GM19452 (cell line): ENCODE measurements around the gene NLRC5.
"Not testable (repeated sequence)": the region's sequence is repeated elsewhere in the genome, so short reads cannot be mapped to it uniquely, and the experiment has no call there.

Source experiments
- ATAC-seq: cut with Tn5 transposase; IDR thresholded peaks from one replicate; pipeline ENCODE4 v1.9.1; 2021; ENCODE audit not compliant: unreplicated experiment

NLRC5 gene

DNA sequence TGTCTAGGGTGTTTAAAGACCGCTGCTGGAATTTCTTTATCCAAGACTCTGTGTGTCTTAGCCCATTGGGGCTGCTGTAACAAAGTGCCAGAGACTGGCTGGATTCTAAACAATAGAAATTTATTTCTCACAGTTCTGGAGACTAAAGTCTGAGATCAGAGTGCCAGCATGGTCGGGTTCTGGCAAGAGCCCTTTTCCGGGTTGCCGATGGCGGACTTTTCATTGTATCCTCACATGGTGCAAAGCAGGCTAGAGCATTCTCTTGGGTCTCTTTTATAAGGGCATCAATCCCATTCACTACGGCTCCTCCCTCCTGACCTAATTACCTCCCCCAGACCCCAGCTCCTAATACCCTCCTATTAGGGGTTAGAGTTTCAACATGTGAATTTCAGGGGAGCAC lies 9.5 kb downstream of the NLRC5 start:
- no peak for ATAC-seq

DNA sequence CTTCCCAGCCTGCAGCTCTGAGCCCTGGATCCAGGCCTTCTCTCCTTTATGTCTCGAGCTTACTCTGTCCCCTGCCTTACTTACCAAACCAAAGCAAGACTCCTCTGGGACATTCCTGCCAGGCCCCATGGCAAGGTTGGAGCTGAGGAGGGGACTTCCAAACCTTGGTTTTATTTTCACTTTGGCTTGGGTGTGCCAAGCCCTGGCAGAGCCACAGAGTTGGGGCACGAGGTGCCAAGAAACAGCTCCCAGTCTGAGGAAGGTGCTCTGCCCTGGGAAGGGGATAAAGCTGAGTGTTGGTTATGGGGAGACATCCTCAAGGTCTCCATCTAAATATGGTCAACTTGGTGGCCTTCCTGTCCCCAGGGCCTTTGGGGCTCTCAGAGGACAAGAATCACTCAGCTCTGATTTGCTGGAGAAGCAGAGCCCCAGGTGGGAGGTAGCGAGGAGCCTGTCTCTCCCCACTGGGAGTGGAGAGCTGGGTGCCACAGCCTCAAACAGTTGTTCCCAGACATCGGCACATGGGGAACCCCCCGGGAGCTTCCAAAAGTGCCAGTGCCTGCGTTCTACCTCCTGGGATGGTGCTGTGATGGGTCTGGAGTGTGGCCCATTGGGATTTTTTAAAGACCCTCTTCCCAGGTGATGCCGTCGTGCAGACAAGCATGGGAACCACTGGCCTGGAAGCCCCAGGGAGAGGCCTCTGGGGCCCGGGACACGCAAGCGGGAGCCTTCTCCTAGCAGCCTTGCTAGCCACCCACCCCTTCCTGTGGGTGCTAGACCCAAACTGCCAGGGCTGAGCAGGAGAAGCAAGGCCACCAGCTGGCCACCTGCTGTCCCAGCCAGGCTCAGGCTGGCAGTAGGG lies 10.3 kb downstream of the NLRC5 start:
- no peak for ATAC-seq

DNA sequence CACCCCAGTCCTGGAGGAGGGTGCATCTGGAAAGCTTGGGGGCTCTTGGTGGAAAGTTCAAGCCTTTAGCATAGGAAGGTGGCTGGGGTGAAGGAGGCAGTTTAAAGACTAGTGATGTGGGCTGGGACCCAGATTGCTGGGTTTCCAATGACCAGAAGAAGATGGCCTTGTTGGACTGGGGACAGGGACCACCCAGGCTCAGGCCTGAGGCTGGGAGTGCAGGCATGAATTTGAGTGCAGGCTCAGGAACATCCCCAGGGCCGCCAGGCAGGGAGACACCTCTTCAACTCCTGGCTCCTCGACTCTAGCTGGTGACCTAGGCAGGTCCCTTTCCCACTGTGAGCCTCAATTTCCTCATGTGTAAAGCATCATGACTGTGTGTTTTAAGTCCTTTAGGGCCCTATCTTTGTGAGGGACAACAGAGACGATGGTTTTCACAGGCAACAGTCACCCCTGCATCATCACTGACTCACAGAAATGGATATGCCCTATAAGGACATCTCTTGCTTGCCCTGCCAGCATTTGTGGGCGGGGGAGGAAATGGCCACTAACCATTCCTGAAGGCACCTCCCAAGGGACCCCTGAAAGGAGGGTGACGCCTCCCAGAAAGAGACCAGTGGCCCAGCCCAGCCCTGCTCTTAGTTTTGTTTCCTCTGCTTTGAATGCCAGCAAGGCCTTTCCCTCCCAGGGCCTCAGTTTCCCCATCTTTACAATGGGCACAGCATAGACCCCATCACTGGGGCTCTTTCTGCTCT lies 11.1 kb downstream of the NLRC5 start:
- ATAC-seq = peak; percentile 58

DNA sequence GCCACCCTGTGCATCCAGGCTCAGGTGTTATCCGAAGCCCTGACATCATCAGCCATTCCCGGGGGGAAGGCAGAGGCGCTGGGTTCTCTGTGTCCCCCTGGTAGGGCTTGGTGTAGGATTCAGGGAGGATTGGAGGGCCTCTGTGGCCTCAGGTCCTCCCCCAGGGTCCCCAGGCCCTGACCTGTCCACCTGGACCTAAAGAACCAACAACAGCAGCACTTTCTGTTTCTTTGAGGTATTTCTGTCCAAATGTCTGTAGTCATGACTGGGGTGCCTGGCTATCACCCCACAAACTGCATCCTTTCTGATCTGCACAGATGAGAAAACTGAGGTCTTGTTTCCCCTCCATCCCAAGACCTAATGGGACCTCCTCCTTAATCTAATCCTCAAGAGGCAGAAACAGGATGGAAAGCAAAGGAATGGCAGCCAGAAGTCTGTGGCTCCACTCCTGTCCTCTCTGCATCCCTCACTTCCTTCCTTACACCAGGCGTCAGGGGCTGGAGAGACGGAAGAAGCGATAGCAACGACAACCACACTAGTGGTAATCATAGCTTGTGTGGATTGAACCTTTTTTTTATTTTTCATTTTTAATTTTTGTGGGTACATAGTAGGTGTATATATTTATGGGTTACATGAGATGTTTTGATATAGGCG lies 11.8 kb downstream of the NLRC5 start:
- no peak for ATAC-seq

DNA sequence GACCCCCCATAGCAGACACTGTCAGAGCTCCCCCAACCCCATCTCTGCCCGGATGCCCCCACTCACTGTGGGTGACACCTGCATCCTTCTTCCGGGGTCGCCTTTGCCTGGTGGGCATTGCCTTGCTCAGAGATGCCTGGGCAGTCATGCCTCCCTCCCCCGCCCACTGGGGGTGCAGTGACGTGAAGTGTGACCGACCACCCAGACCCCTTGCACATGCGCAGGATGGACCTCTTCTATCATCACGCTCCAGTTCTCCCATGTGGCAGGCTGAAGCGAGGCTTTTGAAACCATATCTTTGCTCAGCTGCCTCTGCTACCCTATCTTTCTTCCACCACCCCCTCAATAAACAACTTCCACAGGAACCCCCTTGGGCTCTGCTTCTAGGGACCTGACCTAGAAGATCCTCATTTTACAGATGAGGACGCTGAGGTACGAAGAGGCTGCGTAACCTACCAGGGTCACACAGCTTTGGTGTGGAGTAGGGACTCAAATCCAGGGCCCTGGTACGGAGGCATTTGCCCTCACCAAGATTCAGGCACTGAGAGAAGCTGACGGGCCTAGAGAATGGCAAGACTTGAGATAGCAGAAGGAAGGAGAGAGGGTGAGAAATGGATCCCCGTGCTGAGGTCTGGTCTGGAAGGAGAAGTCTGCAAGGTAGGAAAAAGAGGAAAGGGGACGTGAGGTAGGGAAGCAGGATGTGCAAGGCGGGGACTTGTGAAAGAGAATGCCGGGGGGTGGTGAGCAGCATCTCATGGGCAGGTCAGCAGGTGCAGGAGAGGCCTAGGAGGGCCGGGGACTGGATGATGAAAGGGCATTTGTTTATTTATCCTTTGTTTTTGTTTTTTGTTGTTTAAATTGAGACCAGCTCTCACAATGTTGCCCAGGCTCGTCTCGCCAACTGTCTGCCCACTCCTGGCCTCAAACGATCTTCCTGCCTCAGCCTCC lies 14.4 kb downstream of the NLRC5 start:
- no peak for ATAC-seq

DNA sequence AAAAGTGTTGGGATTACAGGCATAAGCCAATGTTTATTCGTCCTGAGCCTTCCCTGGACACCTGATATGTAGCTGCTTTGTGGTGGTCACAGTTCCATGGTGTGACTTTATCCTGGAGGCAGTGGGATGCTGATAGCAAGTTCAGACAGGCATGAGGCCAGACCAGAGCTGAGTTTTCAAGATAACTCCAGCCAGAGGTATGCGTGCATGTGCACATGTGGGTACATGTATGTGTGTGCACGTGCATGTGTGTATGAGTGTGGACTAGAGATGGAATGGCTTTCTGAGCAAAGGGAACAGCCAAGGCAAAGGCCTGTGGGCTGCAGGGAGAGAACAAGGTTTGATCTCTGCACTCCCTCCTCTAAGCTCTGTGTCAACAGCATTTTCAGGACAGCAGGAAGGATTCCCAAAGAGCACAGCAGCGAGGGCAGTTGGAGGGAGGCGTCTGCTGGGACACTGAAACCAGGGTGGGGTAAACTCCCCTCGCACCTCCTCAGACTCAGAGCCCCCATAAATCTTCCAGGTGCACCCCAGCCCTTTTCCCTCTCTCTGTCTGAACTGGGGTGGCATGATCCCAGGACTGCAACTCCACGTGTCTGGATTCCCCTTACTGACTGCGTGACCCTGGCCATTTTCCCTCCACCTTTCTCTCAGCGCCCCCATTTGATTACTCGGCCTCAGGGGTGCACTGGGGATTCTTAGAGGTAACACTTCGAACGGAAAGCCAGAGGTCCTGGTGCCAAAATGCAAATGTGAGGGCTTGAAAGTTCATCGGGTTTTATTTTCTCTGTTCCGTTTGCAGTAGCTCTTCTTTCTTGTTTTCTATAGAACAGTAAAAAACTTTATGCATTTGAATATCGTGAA lies 15.3 kb downstream of the NLRC5 start:
- no peak for ATAC-seq

DNA sequence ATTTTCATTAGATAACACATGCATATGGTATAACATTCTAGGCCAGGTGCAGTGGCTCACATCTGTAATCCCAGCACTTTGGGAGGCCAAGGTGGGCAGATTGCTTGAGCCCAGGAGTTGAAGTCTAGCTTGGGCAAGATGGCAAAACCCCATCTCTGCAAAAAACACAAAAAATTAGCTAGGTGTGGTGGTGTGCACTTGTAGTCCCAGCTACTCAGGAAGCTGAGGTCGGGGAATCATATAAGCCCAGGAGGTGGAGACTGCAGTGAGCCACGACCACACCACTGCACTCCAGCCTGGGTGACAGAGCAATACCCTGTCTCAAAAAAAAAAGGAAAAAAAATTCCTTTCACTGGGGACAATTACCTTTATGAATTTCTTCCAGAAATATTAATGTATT lies 16.2 kb downstream of the NLRC5 start:
- ATAC-seq = not testable (repeated sequence)

DNA sequence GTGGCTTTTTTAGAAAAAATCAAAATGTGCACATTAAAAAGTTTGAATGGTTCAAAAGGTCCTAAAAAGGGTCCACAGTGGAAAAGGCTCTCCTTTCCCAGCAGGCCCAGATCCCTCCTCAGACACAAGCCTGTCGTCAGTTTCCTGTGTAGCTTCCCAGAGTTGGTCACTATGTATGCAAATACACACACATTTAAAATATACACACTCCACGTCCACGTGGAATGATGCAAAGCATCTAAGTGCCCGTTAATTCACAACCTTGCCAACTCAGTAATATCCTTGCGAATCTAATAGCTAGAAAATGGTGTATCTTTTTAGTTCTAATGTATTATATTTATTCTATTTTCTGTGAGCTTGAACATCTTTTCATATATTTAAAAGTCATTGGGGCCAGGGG lies 17.7 kb downstream of the NLRC5 start:
- no peak for ATAC-seq

DNA sequence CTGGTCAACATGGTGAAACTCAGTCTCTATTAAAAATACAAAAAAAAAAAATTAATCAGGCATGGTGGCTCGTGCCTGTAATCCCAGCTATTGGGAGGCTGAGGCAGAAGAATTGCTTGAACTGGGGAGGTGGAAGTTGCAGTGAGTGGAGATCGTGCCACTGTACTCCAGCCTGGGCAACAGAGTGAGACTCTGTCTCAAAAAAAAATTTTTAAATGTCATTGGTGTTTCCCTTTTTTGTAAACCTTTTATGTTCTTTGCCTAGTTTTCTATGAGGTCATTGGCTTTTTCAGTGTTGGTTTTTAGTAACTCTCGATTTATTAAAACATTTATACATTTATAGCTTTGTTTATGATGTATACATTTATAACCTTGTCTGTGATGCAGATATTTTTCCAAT lies 18.2 kb downstream of the NLRC5 start:
- ATAC-seq = no peak

DNA sequence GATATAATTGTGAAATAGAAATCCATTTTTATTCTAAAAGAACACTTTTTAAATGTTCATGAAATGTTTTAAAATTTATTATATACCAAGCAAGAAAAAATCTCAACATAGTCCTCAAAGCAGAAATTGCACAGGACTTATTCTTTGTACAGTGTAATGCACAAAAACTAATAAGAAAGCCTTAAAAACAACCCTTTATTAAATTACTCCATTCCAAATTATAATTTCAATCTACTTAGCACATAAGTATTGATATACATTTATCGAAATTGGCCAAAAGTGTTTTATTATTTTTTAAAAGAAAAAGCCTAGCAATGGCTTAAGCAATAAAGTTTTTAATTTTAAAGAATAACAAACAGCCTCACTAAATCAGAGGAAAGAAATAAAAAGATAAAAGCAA lies 19.1 kb downstream of the NLRC5 start:
- ATAC-seq = no peak

DNA sequence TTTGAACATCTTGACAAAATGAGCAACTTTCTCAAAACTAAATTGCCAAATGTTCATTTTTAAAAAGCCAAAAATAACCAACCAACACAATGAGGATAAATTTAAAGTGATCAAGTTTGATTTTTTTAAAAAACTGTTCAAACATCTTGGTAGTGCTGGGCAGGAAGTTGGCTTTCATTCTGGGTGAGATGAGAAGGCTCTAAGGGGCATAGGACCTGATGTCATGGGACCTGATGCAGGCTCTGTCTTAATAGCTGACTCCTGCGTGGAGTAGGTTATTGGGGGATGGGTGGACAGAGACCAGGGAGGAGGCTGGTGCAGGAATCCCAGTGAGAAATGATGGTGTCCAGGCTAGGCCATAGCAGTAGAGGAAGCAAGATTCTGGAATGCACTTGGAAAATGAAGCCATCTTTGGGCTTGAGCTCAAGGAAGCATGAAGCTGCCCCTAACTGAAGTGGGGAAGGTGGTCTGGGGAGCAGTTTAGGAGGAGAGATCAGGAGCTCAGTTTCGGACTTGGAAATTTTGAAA lies 20.4 kb downstream of the NLRC5 start:
- no peak for ATAC-seq

DNA sequence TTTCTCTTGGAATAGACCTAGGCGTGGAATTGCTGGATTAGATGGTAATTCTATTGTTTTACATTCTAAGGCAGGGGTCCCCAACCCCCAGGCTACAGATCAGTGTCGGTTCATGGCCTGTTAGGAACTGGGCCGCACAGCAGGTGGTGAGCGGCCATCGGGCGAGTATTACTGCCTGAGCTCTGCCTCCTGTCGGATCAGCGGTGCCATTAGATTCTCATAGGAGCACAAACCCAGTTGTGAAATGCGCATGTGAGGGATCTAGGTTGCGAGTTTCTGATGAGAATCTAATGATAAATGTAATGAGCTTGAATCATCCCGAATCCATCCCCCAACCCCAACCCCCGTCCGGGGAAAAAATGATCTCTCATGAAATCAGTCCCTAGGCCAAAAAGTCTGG lies 23.0 kb downstream of the NLRC5 start:
- ATAC-seq = no peak

DNA sequence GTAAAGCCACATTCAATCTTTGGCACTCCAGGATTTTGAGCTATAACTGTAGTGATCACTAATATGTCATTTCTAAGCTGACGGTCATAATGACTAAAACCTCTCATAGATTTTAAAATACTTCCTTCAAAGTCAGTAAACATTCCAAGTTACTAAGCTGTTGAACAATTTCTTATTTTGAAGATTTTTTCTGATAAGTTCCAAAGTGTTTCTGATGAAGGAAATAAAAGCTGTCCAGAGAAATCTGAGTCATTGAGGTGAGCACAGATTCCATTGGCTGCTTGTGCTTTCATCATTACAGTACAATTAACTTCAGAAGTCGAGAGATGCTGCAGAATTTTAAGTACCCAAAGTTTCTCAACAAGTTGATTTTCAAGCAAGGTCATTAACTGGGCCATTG lies 23.9 kb downstream of the NLRC5 start:
- no peak for ATAC-seq

DNA sequence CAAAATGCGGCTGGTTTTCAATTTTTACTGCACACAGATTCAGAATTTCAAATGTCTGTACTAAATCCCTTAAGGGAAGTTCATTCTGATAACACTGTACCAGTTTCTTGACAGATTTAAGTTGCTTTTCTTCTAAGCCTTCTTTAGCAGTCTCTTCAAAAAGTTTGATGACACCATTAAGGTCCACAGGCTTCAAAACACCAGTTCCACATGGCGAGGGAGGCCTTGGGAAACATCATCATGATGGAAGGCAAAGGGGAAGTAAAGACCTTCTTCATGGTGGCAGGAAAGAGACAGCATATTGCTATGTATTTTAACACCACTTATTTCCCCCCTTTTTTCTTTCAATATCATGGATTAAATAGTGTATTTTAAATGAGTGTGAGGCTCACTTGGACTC lies 24.5 kb downstream of the NLRC5 start:
- no peak for ATAC-seq

DNA sequence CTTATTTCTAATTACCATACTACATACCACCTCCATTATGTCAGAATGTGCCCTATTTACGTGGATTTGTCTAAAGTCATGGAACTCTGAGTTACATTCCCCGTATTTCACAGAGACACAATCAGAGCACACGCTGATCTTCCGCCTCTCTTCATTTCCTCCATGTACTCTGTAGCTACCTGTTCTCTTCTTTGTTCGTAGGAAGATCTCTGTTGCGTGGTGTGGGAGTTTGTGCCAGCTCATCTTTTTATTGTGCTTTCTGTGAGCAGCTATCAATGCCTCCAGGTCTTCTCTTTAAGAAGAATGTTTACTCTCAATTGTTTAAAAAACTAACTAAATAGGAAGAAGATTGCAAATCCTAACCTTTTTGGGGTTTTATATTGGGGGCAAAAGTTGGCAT lies 26.9 kb downstream of the NLRC5 start:
- no peak for ATAC-seq

DNA sequence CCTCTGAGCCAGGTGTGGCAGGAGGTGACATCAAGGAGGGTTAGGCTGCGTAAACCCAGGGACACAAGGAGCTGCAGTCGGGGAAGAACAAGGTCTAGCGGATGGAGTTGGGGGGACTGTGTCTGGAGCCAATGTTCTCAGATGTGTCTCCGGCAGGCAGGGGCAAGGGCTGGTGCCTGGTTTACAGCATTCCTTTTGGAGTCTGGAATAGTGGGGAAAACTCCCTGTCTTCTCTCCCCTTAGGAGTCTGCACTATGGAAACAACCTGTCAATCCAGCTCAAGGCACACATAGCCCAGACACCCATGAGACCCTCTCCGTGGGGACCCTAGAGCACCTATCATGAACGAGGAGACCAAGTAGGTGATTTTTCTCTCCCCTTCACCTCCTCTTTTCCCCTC lies 27.5 kb downstream of the NLRC5 start:
- no peak for ATAC-seq

DNA sequence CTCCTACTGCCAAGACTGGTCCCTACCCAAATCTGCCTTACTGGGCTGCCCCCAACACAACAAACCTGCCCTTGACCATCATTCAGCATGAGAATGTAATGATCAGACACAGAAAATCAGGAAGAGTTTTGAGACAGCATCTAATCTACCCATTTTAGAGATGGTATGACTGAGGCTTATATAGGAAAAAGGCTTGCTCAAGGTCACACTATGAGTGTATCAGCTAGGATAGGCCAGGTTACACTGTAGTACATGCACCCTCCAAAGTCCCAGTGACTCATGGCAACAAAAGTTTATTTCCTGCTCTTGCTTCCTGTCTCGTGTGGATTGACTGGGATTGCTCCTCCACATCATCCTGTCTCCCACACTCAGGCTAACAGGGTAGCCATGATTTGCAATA lies 27.9 kb downstream of the NLRC5 start:
- no peak for ATAC-seq

DNA sequence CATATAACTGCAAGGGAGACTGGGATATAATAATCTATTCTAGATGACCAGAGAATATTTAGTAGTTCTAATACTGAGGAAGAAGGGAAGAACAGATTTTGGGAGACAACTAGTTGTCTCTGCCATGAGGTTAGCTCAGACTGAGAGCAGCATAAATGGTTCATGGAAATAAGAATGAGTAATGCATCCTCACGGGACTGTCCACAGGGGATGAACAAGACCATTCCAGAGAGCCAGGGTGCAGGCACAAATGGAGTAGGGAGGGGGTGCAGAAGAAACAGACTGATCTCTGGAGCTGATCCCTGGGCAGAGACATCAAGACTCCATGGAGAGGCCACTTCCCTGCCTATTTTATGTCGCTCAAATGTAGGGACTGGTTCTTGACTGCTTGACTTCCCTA lies 30.4 kb downstream of the NLRC5 start:
- no peak for ATAC-seq

DNA sequence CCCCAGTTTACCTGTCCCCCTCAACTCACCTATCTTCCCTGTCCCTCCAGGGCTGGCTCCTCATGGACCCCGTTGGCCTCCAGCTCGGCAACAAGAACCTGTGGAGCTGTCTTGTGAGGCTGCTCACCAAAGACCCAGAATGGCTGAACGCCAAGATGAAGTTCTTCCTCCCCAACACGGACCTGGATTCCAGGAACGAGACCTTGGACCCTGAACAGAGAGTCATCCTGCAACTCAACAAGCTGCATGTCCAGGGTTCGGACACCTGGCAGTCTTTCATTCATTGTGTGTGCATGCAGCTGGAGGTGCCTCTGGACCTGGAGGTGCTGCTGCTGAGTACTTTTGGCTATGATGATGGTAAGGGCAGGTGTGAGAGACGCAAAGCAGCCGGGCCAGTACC lies 31.3 kb downstream of the NLRC5 start:
- no peak for ATAC-seq

DNA sequence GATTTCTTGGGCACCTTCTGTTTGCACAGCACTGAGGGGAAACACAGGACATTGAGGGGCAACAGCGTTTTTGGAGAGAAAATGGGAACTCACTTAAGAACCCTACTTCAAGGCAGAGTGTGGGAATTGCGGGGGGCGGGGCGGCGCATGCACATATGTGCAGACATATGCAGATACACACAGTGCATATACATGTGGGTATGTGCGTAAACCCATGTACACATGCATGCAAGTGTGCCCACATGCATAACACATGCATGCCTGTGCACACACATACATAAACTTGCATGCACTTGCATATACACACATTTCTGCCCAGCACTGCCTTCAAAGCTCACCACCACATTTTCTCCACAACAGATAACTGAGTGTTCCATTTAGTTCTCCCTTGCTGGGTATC lies 32.4 kb downstream of the NLRC5 start:
- no peak for ATAC-seq
